Measurements from ENCODE around the gene KIAA0040.

The KIAA0040 gene

DNA sequence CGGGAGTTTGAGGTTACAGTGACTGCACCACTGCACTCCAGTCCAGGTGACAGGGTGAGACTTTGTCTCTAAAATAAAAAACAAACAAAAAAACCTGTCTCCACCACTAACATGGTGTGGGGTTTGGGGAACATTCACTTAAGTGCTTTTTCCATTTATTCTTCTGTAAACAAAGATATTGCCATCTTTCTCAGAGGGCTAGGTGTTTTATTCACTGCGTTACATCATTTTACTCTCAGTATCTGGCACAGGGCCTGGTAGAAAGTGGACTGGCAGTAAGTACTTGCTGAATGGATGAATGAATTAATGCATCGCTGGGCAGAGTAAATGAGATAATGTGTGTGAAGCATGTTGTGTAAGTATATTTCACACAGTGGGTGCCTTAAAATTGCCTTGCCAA lies 20.1 kb downstream of the KIAA0040 start:
- no peak for DNase-seq (ENCODE audit: low read depth in 3 of 3, low spot score in 1 of 3)

GRCh38 chr1:175171036-175171913 lies 21.3 kb downstream of the KIAA0040 start:
- DNase-seq (ENCODE audit: low read depth in 3 of 3, low spot score in 1 of 3) = no peak

- no peak for DNase-seq (ENCODE audit: low read depth in 3 of 3, low spot score in 1 of 3)
Observed at GRCh38 chr1:175169286-175170018, 23.1 kb downstream of the KIAA0040 start.

DNA sequence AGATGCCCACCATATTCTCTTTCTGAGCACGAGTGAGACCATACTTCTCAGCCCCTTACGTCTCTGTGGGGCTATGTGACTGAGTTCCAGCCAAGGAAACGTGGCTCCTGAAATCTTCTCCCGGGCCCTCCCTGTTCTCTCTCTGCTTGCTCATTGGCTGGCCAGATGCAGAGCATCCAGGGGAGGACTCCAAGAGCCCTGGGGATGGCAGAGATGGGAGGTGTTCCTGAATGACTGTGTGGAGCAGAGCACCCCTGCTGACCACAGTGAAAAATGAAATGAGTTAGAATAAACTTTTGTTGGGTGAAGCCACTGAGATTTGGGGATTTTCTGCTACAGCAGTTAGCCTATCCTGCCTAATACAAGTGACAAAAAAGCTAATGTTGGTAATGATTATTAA lies 23.8 kb downstream of the KIAA0040 start:
- no peak for DNase-seq (ENCODE audit: low read depth in 3 of 3, low spot score in 1 of 3)

DNA sequence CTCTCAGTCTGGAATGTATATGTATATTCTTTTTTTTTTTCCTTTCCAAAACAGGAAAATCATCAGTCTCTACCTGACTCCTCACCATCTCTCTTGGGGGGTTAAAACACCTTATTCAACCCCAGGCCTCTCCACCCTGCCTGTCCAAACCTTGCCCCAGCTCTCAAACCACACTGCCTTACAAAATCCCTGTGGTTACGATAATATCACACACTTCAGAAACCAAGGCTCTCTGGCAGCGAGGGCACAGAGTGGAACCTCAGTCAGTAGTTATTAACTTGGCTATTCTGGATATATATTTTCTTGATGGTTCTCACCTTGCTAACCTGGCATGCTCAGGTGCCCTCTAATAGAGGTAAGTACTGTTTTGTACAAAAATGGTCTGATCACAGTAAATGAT lies 24.7 kb downstream of the KIAA0040 start:
- DNase-seq (ENCODE audit: low read depth in 3 of 3, low spot score in 1 of 3) = no peak

- DNase-seq (ENCODE audit: low read depth in 3 of 3, low spot score in 1 of 3) = no peak
Observed at GRCh38 chr1:175166746-175167145, 25.8 kb downstream of the KIAA0040 start.

DNA sequence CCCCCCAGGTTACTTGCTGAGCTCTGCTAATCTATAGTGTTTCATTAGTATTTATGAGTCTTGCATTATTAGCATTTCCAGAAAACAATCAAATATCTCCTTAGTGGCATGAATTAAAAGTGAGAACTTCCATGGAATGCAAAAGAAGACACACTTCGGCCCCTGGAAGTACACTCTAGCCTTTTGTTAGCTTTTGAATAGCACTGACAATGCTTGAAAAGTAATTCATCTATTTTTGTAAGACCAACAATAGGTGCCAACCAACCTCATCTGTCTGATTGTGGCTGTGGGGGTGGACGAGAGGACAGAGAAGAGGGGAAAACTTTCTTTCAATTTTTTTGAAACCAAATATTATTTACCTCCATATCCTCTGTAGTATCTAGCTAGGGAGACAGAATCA lies 27.8 kb downstream of the KIAA0040 start:
- DNase-seq (ENCODE audit: low read depth in 3 of 3, low spot score in 1 of 3) = no peak

DNA sequence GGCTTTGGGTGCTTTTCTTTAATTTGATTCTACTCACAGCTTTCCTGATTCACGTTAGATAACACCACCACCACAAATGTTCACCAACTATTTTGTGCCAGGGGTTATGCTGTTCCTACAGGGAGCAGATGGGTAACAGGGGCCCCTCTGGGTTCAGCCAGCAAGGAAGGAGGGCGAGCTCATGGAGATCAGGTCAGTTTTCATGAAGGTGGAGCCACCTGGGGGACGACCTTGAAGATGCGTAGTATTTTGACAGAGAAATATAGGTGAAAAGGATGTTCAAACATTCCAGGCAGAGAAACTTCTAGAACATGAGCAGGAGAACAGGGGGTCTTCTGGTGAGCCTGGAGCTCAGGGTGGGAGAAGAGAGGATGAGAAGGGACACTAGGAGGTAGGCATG lies 28.9 kb downstream of the KIAA0040 start:
- DNase-seq (ENCODE audit: low read depth in 3 of 3, low spot score in 1 of 3) = no peak

DNA sequence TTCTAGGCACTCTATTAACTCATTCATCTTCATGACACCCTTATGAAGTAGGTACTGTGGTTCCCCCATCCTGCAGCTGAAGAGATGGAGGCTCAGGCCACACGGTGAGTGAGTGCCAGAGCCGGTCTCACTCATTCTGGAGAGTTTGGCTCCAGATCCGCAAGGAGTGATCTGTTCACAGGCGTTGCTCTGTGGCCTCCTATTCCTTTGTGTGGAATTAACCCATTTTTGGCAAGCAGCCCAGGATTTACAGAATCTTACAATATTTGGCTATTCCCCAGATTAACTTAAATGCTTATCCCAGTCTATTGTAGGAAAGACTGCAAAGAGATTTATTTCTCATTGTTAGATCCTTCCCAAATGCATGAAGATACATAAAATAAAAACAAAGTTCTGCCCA lies 29.6 kb downstream of the KIAA0040 start:
- no peak for DNase-seq (ENCODE audit: low read depth in 3 of 3, low spot score in 1 of 3)

DNA sequence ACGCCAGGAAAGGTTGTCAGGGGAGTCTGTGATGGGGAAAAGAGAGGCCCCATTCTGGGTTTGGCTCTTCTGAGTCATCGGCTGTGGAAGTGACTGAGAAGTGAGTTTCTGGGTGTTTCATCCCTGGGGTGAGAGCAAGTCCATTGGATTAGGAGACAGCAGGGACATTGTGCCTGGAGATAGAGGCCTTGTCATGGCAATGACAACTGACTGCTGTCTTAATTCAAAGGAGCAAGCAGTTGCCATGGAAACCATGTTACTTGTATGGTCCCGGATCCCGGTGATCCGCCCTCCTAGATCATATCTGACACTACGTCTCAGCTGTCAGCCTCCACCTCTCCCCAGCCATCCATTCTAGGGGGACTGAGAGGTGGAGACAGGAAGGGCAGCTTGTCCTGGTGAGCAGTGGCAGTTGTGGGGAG lies 34.4 kb downstream of the KIAA0040 start:
- DNase-seq (ENCODE audit: low read depth in 3 of 3, low spot score in 1 of 3) = no peak

GRCh38 chr1:175157200-175157599 lies 35.4 kb downstream of the KIAA0040 start:
- no peak for DNase-seq (ENCODE audit: low read depth in 3 of 3, low spot score in 1 of 3)

GRCh38 chr1:175155936-175156335 lies 36.6 kb downstream of the KIAA0040 start:
- no peak for DNase-seq (ENCODE audit: low read depth in 3 of 3, low spot score in 1 of 3)

- DNase-seq (ENCODE audit: low read depth in 3 of 3, low spot score in 1 of 3) = no peak
Observed at GRCh38 chr1:175155473-175155856, 37.1 kb downstream of the KIAA0040 start.

DNA sequence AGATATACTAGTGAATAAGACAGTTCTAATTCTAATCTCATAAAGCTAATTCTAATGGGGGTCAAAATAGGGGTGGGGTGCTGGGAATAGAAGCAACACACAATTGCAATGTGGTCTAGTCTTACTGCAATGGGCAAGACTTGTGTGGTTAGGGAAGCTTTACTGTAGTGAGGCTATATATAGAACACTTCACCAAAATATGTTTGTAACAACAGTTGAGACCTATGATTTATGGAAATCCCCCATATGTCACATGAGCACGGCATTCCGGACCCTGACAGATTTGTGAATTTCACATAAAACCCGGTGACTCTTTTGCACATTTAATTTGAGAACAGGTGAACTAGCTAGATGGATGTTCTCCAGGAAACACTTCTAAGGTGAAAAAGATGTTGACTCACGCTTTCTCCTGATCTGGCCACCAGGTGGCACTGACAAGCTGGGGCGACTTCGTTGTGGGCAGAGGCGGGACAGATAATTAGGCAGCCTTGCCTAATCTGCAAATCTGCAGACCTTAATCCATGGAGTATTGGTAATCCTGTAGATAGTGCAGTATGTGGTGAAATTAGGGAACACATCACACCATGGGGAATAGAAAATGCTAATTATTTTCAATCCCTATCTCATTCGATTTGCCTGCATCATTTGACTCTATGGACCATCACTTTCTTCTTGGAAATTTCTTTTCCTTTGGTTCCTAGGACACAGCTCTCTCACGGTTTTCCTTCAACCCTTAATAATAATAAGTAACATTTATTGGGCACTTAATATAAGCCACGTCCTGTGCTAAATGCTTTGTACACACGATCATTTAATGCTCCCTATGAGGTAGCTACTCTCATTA lies 37.7 kb downstream of the KIAA0040 start:
- peak; percentile 29 to 68 (median 55) for DNase-seq (ENCODE audit: low read depth in 3 of 3, low spot score in 1 of 3)

DNA sequence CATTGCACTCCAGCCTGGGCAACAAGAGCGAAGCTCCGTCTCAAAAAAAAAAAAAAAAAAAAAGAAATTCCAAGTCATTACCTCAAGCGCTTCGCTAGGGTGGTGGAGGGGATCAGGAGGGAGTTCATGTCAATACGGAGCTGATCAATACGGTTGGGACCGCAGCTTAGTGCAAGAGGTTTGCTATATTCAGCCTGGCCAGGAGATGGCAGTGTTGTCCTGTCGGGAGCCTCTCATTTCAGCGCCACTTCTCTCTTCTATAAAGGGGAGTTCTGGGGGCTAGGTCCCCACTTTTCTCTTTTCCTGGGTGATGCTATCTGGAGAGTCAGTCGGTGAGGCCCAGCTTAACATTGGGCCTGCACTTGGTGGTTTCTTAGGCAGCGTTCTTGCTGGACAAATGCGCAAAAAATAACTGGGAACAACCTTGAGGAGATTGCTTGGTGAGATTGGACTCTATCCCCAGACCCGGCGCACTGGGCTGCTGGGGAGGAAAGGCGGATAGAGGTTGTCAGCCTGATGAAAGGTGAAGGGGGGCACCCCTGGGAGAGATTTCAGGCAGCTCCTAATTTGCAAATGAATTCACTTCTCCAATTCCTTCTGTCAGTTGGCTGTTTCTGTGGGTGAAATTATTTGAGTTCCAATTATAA lies 40.4 kb downstream of the KIAA0040 start:
- peak; percentile 26 to 62 (median 42) for DNase-seq (ENCODE audit: low read depth in 3 of 3, low spot score in 1 of 3)

GRCh38 chr1:175150596-175151319 lies 41.8 kb downstream of the KIAA0040 start:
- DNase-seq (ENCODE audit: low read depth in 3 of 3, low spot score in 1 of 3) = no peak

DNA sequence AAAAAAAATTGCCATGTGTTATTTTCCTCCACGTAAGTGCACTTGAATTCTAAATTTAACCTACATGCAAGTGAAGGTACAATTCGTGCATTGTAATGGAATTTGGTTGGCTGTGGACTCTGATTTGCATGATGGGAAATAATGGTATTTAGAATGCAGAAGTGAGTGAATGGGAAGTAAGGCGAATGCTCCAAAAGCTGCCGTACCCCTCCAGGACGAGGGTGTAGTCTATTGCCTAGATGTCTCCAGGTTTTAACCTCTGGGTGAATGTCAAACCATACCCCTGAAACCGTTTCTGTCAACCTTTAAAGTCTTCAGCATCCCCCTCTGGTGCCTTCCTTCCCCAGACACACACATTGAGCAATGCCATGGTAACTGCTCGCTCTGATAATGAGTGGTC lies 44.5 kb downstream of the KIAA0040 start:
- no peak for DNase-seq (ENCODE audit: low read depth in 3 of 3, low spot score in 1 of 3)

GRCh38 chr1:175147569-175147968 lies 45.0 kb downstream of the KIAA0040 start:
- DNase-seq (ENCODE audit: low read depth in 3 of 3, low spot score in 1 of 3) = no peak

DNA sequence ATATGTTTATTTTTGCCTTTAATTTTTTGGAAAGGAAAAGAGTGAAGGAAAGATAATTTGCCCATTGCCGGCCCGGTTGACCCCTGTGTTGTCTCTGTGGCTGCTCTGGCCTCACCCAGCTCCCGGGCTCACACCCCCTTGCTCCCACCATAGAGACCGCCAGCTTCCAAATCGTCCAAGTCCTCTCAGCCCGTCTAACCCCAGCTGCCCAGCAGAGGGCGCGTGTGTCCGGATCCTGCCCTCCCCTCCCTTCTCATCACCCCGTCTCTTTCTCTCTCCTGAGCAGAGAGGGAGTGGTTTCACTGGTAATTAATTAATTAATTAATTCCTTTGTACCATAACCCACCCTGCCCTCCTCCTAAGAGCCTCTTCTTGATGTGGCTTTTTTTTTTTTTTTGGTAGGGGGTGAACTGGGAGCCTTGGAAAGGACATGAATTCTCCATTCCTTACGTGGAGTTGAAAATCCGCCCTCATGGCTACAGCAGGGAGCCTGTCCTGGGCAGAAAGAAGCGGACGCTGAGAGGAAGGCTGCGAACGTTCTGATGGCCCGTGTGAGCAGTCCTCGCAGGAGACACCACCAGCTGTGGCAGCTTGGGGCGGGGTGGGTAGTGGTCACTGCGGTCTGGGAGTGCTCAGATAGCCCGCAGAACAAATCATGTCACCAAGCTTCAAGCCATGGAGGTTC lies 45.9 kb downstream of the KIAA0040 start:
- peak; percentile 17 to 61 (median 34) for DNase-seq (ENCODE audit: low read depth in 3 of 3, low spot score in 1 of 3)
